ENCODE results near the gene PJA2.

DNA sequence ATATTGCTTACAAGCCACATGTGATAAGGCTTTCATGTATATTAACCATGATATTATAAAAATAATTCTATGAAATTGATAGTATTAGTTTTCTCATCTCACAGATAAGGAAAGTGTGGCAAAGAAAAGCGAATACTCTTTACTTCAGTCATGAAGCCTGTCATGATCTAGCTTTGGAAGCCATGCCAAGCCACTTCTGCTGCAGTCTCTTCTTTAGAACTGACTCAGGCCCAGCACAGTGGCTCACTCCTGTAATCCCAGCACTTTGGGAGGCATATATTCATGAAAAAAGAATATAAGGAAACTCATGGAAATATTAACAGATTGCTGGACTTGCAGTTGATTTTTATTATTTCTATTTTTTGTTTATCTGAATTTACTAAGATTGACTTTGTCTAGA is 42.9 kb upstream of the PJA2 start:
- TF ChIP-seq GABPA (IDR thresholded peaks at IDR 0.05 in 1 of 2, conservative IDR thresholded peaks at IDR 0.05 in 1 of 2) (no peak), RAD21 (IDR thresholded peaks at IDR 0.05) (no peak), YY1 (IDR thresholded peaks at IDR 0.05) (no peak), SP1 (IDR thresholded peaks at IDR 0.05) (no peak), RXRA (IDR thresholded peaks at IDR 0.05) (no peak), EGR1 (IDR thresholded peaks at IDR 0.05; ENCODE audit: low read depth in 2 of 2) (no peak), TAF1 (conservative IDR thresholded peaks at IDR 0.05) (no peak), FOXA1 (IDR thresholded peaks at IDR 0.05) (no peak), JUND (IDR thresholded peaks at IDR 0.05) (no peak)
- TF ChIP-seq, protein P1, sequence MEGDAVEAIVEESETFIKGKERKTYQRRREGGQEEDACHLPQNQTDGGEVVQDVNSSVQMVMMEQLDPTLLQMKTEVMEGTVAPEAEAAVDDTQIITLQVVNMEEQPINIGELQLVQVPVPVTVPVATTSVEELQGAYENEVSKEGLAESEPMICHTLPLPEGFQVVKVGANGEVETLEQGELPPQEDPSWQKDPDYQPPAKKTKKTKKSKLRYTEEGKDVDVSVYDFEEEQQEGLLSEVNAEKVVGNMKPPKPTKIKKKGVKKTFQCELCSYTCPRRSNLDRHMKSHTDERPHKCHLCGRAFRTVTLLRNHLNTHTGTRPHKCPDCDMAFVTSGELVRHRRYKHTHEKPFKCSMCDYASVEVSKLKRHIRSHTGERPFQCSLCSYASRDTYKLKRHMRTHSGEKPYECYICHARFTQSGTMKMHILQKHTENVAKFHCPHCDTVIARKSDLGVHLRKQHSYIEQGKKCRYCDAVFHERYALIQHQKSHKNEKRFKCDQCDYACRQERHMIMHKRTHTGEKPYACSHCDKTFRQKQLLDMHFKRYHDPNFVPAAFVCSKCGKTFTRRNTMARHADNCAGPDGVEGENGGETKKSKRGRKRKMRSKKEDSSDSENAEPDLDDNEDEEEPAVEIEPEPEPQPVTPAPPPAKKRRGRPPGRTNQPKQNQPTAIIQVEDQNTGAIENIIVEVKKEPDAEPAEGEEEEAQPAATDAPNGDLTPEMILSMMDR (IDR thresholded peaks at IDR 0.05; ENCODE audit: low read depth, low read length, missing input control), result no peak
- TF ChIP-seq, protein P2, sequence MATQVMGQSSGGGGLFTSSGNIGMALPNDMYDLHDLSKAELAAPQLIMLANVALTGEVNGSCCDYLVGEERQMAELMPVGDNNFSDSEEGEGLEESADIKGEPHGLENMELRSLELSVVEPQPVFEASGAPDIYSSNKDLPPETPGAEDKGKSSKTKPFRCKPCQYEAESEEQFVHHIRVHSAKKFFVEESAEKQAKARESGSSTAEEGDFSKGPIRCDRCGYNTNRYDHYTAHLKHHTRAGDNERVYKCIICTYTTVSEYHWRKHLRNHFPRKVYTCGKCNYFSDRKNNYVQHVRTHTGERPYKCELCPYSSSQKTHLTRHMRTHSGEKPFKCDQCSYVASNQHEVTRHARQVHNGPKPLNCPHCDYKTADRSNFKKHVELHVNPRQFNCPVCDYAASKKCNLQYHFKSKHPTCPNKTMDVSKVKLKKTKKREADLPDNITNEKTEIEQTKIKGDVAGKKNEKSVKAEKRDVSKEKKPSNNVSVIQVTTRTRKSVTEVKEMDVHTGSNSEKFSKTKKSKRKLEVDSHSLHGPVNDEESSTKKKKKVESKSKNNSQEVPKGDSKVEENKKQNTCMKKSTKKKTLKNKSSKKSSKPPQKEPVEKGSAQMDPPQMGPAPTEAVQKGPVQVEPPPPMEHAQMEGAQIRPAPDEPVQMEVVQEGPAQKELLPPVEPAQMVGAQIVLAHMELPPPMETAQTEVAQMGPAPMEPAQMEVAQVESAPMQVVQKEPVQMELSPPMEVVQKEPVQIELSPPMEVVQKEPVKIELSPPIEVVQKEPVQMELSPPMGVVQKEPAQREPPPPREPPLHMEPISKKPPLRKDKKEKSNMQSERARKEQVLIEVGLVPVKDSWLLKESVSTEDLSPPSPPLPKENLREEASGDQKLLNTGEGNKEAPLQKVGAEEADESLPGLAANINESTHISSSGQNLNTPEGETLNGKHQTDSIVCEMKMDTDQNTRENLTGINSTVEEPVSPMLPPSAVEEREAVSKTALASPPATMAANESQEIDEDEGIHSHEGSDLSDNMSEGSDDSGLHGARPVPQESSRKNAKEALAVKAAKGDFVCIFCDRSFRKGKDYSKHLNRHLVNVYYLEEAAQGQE (IDR thresholded peaks at IDR 0.05), result no peak
- TF ChIP-seq, protein P3, sequence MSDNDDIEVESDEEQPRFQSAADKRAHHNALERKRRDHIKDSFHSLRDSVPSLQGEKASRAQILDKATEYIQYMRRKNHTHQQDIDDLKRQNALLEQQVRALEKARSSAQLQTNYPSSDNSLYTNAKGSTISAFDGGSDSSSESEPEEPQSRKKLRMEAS (IDR thresholded peaks at IDR 0.05), result no peak
- TF ChIP-seq, protein P4, sequence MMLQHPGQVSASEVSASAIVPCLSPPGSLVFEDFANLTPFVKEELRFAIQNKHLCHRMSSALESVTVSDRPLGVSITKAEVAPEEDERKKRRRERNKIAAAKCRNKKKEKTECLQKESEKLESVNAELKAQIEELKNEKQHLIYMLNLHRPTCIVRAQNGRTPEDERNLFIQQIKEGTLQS (IDR thresholded peaks at IDR 0.05), result no peak
- TF ChIP-seq, protein P5, sequence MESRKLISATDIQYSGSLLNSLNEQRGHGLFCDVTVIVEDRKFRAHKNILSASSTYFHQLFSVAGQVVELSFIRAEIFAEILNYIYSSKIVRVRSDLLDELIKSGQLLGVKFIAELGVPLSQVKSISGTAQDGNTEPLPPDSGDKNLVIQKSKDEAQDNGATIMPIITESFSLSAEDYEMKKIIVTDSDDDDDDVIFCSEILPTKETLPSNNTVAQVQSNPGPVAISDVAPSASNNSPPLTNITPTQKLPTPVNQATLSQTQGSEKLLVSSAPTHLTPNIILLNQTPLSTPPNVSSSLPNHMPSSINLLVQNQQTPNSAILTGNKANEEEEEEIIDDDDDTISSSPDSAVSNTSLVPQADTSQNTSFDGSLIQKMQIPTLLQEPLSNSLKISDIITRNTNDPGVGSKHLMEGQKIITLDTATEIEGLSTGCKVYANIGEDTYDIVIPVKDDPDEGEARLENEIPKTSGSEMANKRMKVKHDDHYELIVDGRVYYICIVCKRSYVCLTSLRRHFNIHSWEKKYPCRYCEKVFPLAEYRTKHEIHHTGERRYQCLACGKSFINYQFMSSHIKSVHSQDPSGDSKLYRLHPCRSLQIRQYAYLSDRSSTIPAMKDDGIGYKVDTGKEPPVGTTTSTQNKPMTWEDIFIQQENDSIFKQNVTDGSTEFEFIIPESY (IDR thresholded peaks at IDR 0.05), result no peak
